Measurements from ENCODE around the gene SCMH1.

- no peak for TF ChIP-seq TEAD4 (IDR thresholded peaks at IDR 0.05)
- TF ChIP-seq RAD21 (IDR thresholded peaks at IDR 0.05; ENCODE audit: low read depth) = no peak
- no peak for TF ChIP-seq REST (IDR thresholded peaks at IDR 0.05; ENCODE audit: low read depth)
- no peak for TF ChIP-seq CEBPB (IDR thresholded peaks at IDR 0.05)
- no peak for TF ChIP-seq EP300 (IDR thresholded peaks at IDR 0.05; ENCODE audit: borderline replicate concordance)
- TF ChIP-seq MAX (IDR thresholded peaks at IDR 0.05) = no peak
- no peak for TF ChIP-seq CREB1 (IDR thresholded peaks at IDR 0.05; ENCODE audit: low read depth)
- TF ChIP-seq TAF1 (IDR thresholded peaks at IDR 0.05; ENCODE audit: low read depth) = no peak
- no peak for TF ChIP-seq NFIC (IDR thresholded peaks at IDR 0.05)
- TF ChIP-seq EGR1 (IDR thresholded peaks at IDR 0.05) = no peak
- TF ChIP-seq USF1 (IDR thresholded peaks at IDR 0.05) = no peak
Measured at GRCh38 chr1:41259221-41259620, 17.1 kb upstream of the SCMH1 start.
